NCI-H1436 treated with DMSO at 0.1 percent for 48 hours (cell line): ENCODE measurements around the gene ZNF407.

Experiments
- DNase-seq: peaks from one replicate; lab custom pipeline; 2025; lab: John Stamatoyannopoulos, UW

ZNF407 gene

GRCh38 chr18:74672371-74672770 lies 74.7 kb downstream of the ZNF407 start:
- DNase-seq: no peak

- DNase-seq: no peak
These were observed 76.8 kb downstream of the ZNF407 start for GRCh38 chr18:74674487-74674886.

GRCh38 chr18:74679006-74679678 lies 81.5 kb downstream of the ZNF407 start:
- no peak for DNase-seq

- DNase-seq: no peak
These were observed 82.0 kb downstream of the ZNF407 start for GRCh38 chr18:74679679-74680076.

GRCh38 chr18:74682141-74682990 lies 84.7 kb downstream of the ZNF407 start:
- DNase-seq: no peak

- DNase-seq: no peak
These were observed 85.3 kb downstream of the ZNF407 start for GRCh38 chr18:74682991-74683297.

GRCh38 chr18:74683573-74683972 lies 85.9 kb downstream of the ZNF407 start:
- no peak for DNase-seq

- no peak for DNase-seq
These were observed 91.6 kb downstream of the ZNF407 start for GRCh38 chr18:74689251-74689650.

- DNase-seq: no peak
These were observed 94.8 kb downstream of the ZNF407 start for GRCh38 chr18:74692367-74693013.

GRCh38 chr18:74694436-74694835 lies 96.8 kb downstream of the ZNF407 start:
- no peak for DNase-seq

GRCh38 chr18:74695170-74695569 lies 97.5 kb downstream of the ZNF407 start:
- no peak for DNase-seq

GRCh38 chr18:74698881-74699280 lies 101.2 kb downstream of the ZNF407 start:
- no peak for DNase-seq

GRCh38 chr18:74699455-74699854 lies 101.8 kb downstream of the ZNF407 start:
- DNase-seq: no peak

GRCh38 chr18:74702950-74703349 lies 105.3 kb downstream of the ZNF407 start:
- DNase-seq: no peak

- no peak for DNase-seq
These were observed 110.5 kb downstream of the ZNF407 start for GRCh38 chr18:74708169-74708568.

- DNase-seq: no peak
These were observed 111.8 kb downstream of the ZNF407 start for GRCh38 chr18:74709452-74709851.

- no peak for DNase-seq
These were observed 116.5 kb downstream of the ZNF407 start for GRCh38 chr18:74714120-74714519.

GRCh38 chr18:74714791-74715190 lies 117.1 kb downstream of the ZNF407 start:
- no peak for DNase-seq

GRCh38 chr18:74715306-74715705 lies 117.6 kb downstream of the ZNF407 start:
- no peak for DNase-seq

- DNase-seq: no peak
These were observed 118.4 kb downstream of the ZNF407 start for GRCh38 chr18:74715865-74716712.

GRCh38 chr18:74718312-74718711 lies 120.6 kb downstream of the ZNF407 start:
- no peak for DNase-seq

GRCh38 chr18:74722237-74722636 lies 124.6 kb downstream of the ZNF407 start:
- DNase-seq: no peak
